Trophoblast cell (in vitro differentiated cells and primary cell): Measurements from ENCODE around the gene MOXD1.

ENCODE experiments used
- DNase-seq, 2 donors: peaks; one replicate each; pipeline ENCODE4 v3.0.0-alpha.2; 2016
- H2AFZ ChIP-seq: 2 replicates; pipeline ENCODE4 v1.6.1; 2013; ENCODE audit warnings: low read length, moderate library complexity, mild to moderate bottlenecking; ENCODE audit not compliant: insufficient read depth, poor library complexity
- H2AK5ac ChIP-seq: 2 replicates; pipeline ENCODE4 v1.6.1; 2013; ENCODE audit warnings: mild to moderate bottlenecking, low read length
- H2BK120ac ChIP-seq: 2 replicates; pipeline ENCODE4 v1.6.1; 2013; ENCODE audit warnings: low read length, mild to moderate bottlenecking, moderate library complexity; ENCODE audit not compliant: insufficient read depth, poor library complexity
- H2BK12ac ChIP-seq: 2 replicates; pipeline ENCODE4 v1.6.1; 2013; ENCODE audit warnings: mild to moderate bottlenecking, low read length, moderate library complexity
- H2BK5ac ChIP-seq: 2 replicates; pipeline ENCODE4 v1.6.1; 2013; ENCODE audit warnings: low read length, low read depth, moderate library complexity, mild to moderate bottlenecking; ENCODE audit not compliant: poor library complexity
- H3K14ac ChIP-seq: 2 replicates; pipeline ENCODE4 v1.6.1; 2013; ENCODE audit warnings: mild to moderate bottlenecking, low read length
- H3K18ac ChIP-seq: 2 replicates; pipeline ENCODE4 v1.6.1; 2013; ENCODE audit warnings: mild to moderate bottlenecking, low read length
- H3K23ac ChIP-seq: 2 replicates; pipeline ENCODE4 v1.6.1; 2013; ENCODE audit warnings: low read length
- H3K27ac ChIP-seq: 2 replicates; pipeline ENCODE4 v1.5.1; 2013; ENCODE audit warnings: low read depth, mild to moderate bottlenecking, inconsistent platforms, low read length, moderate library complexity
- H3K27me3 ChIP-seq: 2 replicates; pipeline ENCODE4 v1.6.1; 2013; ENCODE audit warnings: inconsistent platforms, mild to moderate bottlenecking, low read length, moderate library complexity; ENCODE audit not compliant: insufficient read depth
- H3K36me3 ChIP-seq, 2 experiments: 1 replicate in 1 of 2; 2 replicates in 1 of 2; pipeline ENCODE4 v1.6.1; 2013; ENCODE audit warnings: low read length in 2 of 2, mild to moderate bottlenecking in 2 of 2, moderate library complexity in 1 of 2; ENCODE audit not compliant: insufficient read depth in 2 of 2, control insufficient read depth in 1 of 2
- H3K4ac ChIP-seq: 2 replicates; pipeline ENCODE4 v1.6.1; 2013; ENCODE audit warnings: low read depth, mild to moderate bottlenecking, low read length, moderate library complexity
- H3K4me1 ChIP-seq, 2 experiments: 1 replicate in 1 of 2; 2 replicates in 1 of 2; pipeline ENCODE4 v1.6.1; 2013; ENCODE audit warnings: low read length in 2 of 2, mild to moderate bottlenecking in 2 of 2, moderate library complexity in 1 of 2; ENCODE audit not compliant: insufficient read depth in 2 of 2, control insufficient read depth in 1 of 2
- H3K4me2 ChIP-seq: 2 replicates; pipeline ENCODE4 v1.6.1; 2013; ENCODE audit warnings: inconsistent platforms, mild to moderate bottlenecking, low read length, moderate library complexity
- H3K4me3 ChIP-seq: 2 replicates; pipeline ENCODE4 v1.5.1; 2013; ENCODE audit warnings: mild to moderate bottlenecking, low read depth, low read length, inconsistent platforms
- H3K79me1 ChIP-seq: one replicate; pipeline ENCODE4 v1.6.1; 2013; ENCODE audit warnings: low read length
- H3K79me2 ChIP-seq: 2 replicates; pipeline ENCODE4 v1.6.1; 2013; ENCODE audit warnings: low read length, mild to moderate bottlenecking; ENCODE audit not compliant: control insufficient read depth, insufficient read depth, poor library complexity
- H3K9ac ChIP-seq: 2 replicates; pipeline ENCODE4 v1.6.1; 2013; ENCODE audit warnings: mild to moderate bottlenecking, low read length
- H3K9me3 ChIP-seq: 2 replicates; pipeline ENCODE4 v1.6.1; 2013; ENCODE audit warnings: low read depth, mild to moderate bottlenecking, control low read depth, inconsistent platforms, low read length; ENCODE audit not compliant: insufficient read depth
- H4K12ac ChIP-seq: 2 replicates; pipeline ENCODE4 v1.6.1; 2013; ENCODE audit warnings: low read depth, mild to moderate bottlenecking, low read length, moderate library complexity
- H4K8ac ChIP-seq: 2 replicates; pipeline ENCODE4 v1.6.1; 2013; ENCODE audit warnings: low read depth, mild to moderate bottlenecking, low read length, moderate library complexity
- H4K91ac ChIP-seq: one replicate; pipeline ENCODE4 v1.6.1; 2013; ENCODE audit warnings: low read depth, mild to moderate bottlenecking, low read length, moderate library complexity
- WGBS: extraction: QIAGEN DNeasy Blood & Tissue Kit; methylation state at CpG from one replicate; pipeline ENCODE4 v1.1.7; 2013; ENCODE audit warnings: missing lambda C conversion rate; ENCODE audit not compliant: insufficient read length, insufficient coverage; ENCODE audit errors: extremely low coverage; 5-methylcytosine and 5-hydroxymethylcytosine counted together

The MOXD1 gene

GRCh38 chr6:132399376-132400074, 1.8 kb downstream of the MOXD1 start:
- Histone ChIP-seq H3K9ac (no peak overlapping the region), H3K27me3 (peaks cover 26% of the 10 kb centered on the region), H3K14ac (no peak overlapping the region), H2AK5ac (no peak overlapping the region), H3K18ac (no peak overlapping the region), H3K36me3 (no peaks in the 10 kb centered on the region), H2AFZ (no peak overlapping the region), H3K4me2 (no peak overlapping the region), H3K79me2 (no peaks in the 10 kb centered on the region), H4K12ac (no peak overlapping the region), H2BK5ac (no peak overlapping the region), H3K79me1 (no peaks in the 10 kb centered on the region), H2BK12ac (no peak overlapping the region), H3K23ac (no peak overlapping the region), H3K4me3 (no peak overlapping the region), H3K27ac (no peak overlapping the region), H3K4ac (no peak overlapping the region), H4K8ac (no peak overlapping the region), H4K91ac (no peak overlapping the region), H2BK120ac (no peak overlapping the region), H3K4me1 (peaks cover 0 to 12% of the 10 kb centered on the region in 2 experiments), H3K9me3 (no peaks in the 10 kb centered on the region)
- WGBS = 92% methylated on average over 1 of the region's 4 CpGs
- no peak for DNase-seq

GRCh38 chr6:132395015-132395597, 6.2 kb downstream of the MOXD1 start:
- no peak overlapping the region for H2AFZ ChIP-seq
- no peaks in the 10 kb centered on the region for H3K79me1 ChIP-seq
- no peak overlapping the region for H2BK5ac ChIP-seq
- H2BK120ac ChIP-seq = no peak overlapping the region
- no peaks in the 10 kb centered on the region for H3K4me1 ChIP-seq
- no peak for DNase-seq
- no peak overlapping the region for H3K18ac ChIP-seq
- peaks cover under 1% of the 10 kb centered on the region for H3K27me3 ChIP-seq
- no peak overlapping the region for H3K4ac ChIP-seq
- no peak overlapping the region for H3K23ac ChIP-seq
- no peaks in the 10 kb centered on the region for H3K79me2 ChIP-seq
- H3K4me3 ChIP-seq = no peak overlapping the region
- H2BK12ac ChIP-seq = no peak overlapping the region
- no peak overlapping the region for H2AK5ac ChIP-seq
- WGBS = no CpG with 5 or more reads among the region's 2 CpGs
- H3K27ac ChIP-seq = no peak overlapping the region
- no peak overlapping the region for H3K9ac ChIP-seq
- H3K4me2 ChIP-seq = no peak overlapping the region
- no peak overlapping the region for H4K8ac ChIP-seq
- H4K91ac ChIP-seq = no peak overlapping the region
- H3K36me3 ChIP-seq = no peaks in the 10 kb centered on the region
- no peak overlapping the region for H3K14ac ChIP-seq
- H3K9me3 ChIP-seq = peaks cover 4% of the 10 kb centered on the region
- H4K12ac ChIP-seq = no peak overlapping the region

DNA sequence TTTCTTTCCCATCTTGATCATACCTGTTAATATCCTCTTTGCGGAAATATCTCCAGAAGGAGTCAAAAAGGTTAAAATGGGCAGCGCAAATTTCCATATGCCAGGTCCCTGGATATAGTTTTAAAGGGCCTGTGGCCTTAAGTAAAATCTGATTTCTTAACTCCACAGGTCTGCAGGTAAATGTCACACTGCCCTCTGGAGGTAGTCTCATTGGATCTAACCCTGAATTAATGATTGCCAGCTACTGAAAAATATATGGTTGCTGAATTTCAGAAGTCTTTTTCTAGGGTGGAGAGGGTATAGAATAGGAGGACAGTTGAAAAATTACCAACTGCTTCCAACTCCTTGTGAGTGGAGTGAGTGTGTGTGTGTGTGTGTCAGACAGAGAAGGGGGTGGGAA, 8.5 kb downstream of the MOXD1 start:
- no peak overlapping the region for H3K14ac ChIP-seq
- no peak overlapping the region for H2BK120ac ChIP-seq
- no peaks in the 10 kb centered on the region for H3K4me1 ChIP-seq
- no peaks in the 10 kb centered on the region for H3K79me1 ChIP-seq
- no peak overlapping the region for H3K18ac ChIP-seq
- WGBS = no CpG with 5 or more reads among the region's 2 CpGs
- no peak overlapping the region for H3K9ac ChIP-seq
- H3K27ac ChIP-seq = no peak overlapping the region
- H3K4me3 ChIP-seq = no peak overlapping the region
- no peak overlapping the region for H2BK5ac ChIP-seq
- no peak overlapping the region for H3K4ac ChIP-seq
- no peak overlapping the region for H2AFZ ChIP-seq
- H3K9me3 ChIP-seq = peaks cover 4% of the 10 kb centered on the region
- no peak overlapping the region for H3K23ac ChIP-seq
- peak in 1 of 2 donors; percentile 48 for DNase-seq
- no peak overlapping the region for H4K8ac ChIP-seq
- no peak overlapping the region for H2AK5ac ChIP-seq
- H3K79me2 ChIP-seq = no peaks in the 10 kb centered on the region
- H4K91ac ChIP-seq = no peak overlapping the region
- no peak overlapping the region for H4K12ac ChIP-seq
- no peak overlapping the region for H2BK12ac ChIP-seq
- H3K36me3 ChIP-seq = no peaks in the 10 kb centered on the region
- H3K27me3 ChIP-seq = no peaks in the 10 kb centered on the region
- no peak overlapping the region for H3K4me2 ChIP-seq

GRCh38 chr6:132392270-132392646, 9.0 kb downstream of the MOXD1 start:
- H3K4me1 ChIP-seq = no peaks in the 10 kb centered on the region
- H3K27ac ChIP-seq = no peak overlapping the region
- no peak overlapping the region for H4K12ac ChIP-seq
- H3K79me1 ChIP-seq = no peaks in the 10 kb centered on the region
- no peak overlapping the region for H3K23ac ChIP-seq
- no peak overlapping the region for H2AFZ ChIP-seq
- no peak overlapping the region for H3K4me2 ChIP-seq
- no peak overlapping the region for H4K91ac ChIP-seq
- H2AK5ac ChIP-seq = no peak overlapping the region
- no peak overlapping the region for H2BK12ac ChIP-seq
- no peak overlapping the region for H4K8ac ChIP-seq
- no peak for DNase-seq
- no peak overlapping the region for H3K14ac ChIP-seq
- peaks cover 4% of the 10 kb centered on the region for H3K9me3 ChIP-seq
- H3K4ac ChIP-seq = no peak overlapping the region
- no CpG with 5 or more reads among the region's 5 CpGs for WGBS
- no peaks in the 10 kb centered on the region for H3K27me3 ChIP-seq
- no peak overlapping the region for H3K9ac ChIP-seq
- H2BK120ac ChIP-seq = no peak overlapping the region
- H3K18ac ChIP-seq = no peak overlapping the region
- no peak overlapping the region for H3K4me3 ChIP-seq
- no peaks in the 10 kb centered on the region for H3K36me3 ChIP-seq
- H3K79me2 ChIP-seq = no peaks in the 10 kb centered on the region
- H2BK5ac ChIP-seq = no peak overlapping the region
